BJ (cell line): ENCODE data around the gene SORCS2. TPM values are rescaled to one million over a fixed set of nuclear protein-coding genes. Genes with fewer than 3 reads are reported as not detected.

Experiments used
- CTCF ChIA-PET: fragments of 350-600 bp; formaldehyde crosslinking; extraction: SDS; loops from one replicate; lab custom pipeline; 2021; ENCODE audit warnings: antibody characterized with exemption, inconsistent platforms; lab: Yijun Ruan, JAX
- POLR2A ChIA-PET: fragments of 300-600 bp; sonication (Branson Sonifier 250); formaldehyde crosslinking; extraction: SDS; loops from one replicate; lab custom pipeline; 2021; ENCODE audit warnings: antibody characterized with exemption; lab: Charles Lee
- DNase-seq: peaks from one replicate; pipeline ENCODE4 v3.0.0-alpha.2; 2011; ENCODE audit warnings: low read depth
- H3K27me3 ChIP-seq: 2 replicates; pipeline ENCODE4 v1.6.0; 2011; ENCODE audit warnings: low read length; ENCODE audit not compliant: control insufficient read depth, insufficient read depth
- H3K36me3 ChIP-seq: 2 replicates; pipeline ENCODE4 v1.5.1; 2011; ENCODE audit warnings: low read length; ENCODE audit not compliant: control insufficient read depth, insufficient read depth
- H3K4me3 ChIP-seq: 2 replicates; pipeline ENCODE4 v1.5.1; 2011; ENCODE audit warnings: low read depth, mild to moderate bottlenecking, control low read depth, low read length
- polyA plus RNA-seq: library from polyadenylated mRNA; depleted of rRNA; stranded (reverse); fragments of >200 nt; gene quantifications from 2 replicates; pipeline ENCODE4 v1.2.3, GENCODE V29; 2011
- TF ChIP-seq, protein P1 (sequence below): IDR thresholded peaks from 2 replicates; pipeline ENCODE4 v1.5.1; 2011; ENCODE audit warnings: low read depth, mild to moderate bottlenecking, control low read depth, inconsistent platforms, low read length, moderate library complexity; ENCODE audit not compliant: insufficient read depth

The SORCS2 gene
- polyA plus RNA-seq, 1 experiment, result 0.63 TPM

DNA sequence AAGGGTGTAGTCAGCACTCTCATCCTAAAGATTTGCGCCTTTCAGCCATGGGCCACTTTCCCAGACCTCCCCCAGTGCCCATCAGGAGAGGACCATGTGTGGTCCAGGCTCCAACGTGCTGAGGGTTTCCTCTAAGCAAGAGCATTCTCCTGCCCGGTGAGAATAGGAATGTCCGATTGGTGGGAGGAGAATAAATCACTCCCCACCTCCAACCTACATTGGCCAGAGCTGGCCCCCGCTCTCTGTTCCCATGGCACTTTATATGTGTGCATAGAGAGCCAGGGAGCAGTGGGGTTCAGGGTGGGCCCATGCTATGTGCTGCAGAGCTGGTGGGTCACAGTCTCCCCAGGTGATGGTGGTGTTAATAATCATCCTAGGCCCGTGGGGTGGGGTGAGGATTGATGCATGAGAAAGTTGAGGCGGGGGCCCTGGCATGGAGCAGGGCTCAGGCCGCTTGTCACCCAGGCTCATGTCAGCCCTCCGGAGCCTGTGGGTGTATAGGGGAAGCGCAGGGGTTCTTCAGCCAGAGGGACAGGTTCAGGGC is 6.8 kb upstream of the SORCS2 start:
- TF ChIP-seq, protein P1, sequence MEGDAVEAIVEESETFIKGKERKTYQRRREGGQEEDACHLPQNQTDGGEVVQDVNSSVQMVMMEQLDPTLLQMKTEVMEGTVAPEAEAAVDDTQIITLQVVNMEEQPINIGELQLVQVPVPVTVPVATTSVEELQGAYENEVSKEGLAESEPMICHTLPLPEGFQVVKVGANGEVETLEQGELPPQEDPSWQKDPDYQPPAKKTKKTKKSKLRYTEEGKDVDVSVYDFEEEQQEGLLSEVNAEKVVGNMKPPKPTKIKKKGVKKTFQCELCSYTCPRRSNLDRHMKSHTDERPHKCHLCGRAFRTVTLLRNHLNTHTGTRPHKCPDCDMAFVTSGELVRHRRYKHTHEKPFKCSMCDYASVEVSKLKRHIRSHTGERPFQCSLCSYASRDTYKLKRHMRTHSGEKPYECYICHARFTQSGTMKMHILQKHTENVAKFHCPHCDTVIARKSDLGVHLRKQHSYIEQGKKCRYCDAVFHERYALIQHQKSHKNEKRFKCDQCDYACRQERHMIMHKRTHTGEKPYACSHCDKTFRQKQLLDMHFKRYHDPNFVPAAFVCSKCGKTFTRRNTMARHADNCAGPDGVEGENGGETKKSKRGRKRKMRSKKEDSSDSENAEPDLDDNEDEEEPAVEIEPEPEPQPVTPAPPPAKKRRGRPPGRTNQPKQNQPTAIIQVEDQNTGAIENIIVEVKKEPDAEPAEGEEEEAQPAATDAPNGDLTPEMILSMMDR, result no peak
- Histone ChIP-seq H3K27me3 (peaks cover 19% of the 10 kb centered on the region), H3K36me3 (no peaks in the 10 kb centered on the region), H3K4me3 (no peak overlapping the region)
- no peak for DNase-seq
- ChIA-PET POLR2A (no interaction called here), CTCF (interaction anchor here (0.7 to 2.2 kb wide), 5 partner anchors 10 to 111 kb away, joined by 3 to 6 read pairs (median 3); no protein-coding TSS in a partner anchor)

DNA sequence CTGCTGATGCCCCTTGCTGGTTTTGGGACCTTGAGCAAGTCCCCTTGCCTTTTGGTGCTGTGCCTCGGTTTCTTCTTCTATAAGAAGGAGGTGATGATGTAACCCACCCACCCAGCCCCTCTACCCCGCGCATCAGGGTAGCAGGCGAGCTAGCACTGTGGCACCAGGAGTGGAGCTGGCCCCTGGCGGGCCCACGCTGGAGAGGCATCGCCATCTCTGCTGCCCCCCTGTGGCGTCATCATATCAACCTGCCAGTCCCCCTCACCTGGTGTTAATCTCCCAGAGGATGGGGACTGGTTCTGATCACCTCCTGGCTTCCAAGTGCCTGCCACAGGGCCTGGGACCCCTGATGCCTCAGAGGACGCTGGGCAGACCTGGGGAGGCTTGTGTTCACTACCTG is 6.3 kb upstream of the SORCS2 start:
- TF ChIP-seq, protein P1, result peak; percentile 38
- Histone ChIP-seq H3K36me3 (no peaks in the 10 kb centered on the region), H3K4me3 (no peak overlapping the region), H3K27me3 (peaks cover 19% of the 10 kb centered on the region)
- DNase-seq, result no peak
- CTCF ChIA-PET, result interaction anchor here (0.7 to 2.2 kb wide), 3 partner anchors 38 to 110 kb away, joined by 3 to 6 read pairs (median 3); no protein-coding TSS in a partner anchor
- POLR2A ChIA-PET, result no interaction called here

DNA sequence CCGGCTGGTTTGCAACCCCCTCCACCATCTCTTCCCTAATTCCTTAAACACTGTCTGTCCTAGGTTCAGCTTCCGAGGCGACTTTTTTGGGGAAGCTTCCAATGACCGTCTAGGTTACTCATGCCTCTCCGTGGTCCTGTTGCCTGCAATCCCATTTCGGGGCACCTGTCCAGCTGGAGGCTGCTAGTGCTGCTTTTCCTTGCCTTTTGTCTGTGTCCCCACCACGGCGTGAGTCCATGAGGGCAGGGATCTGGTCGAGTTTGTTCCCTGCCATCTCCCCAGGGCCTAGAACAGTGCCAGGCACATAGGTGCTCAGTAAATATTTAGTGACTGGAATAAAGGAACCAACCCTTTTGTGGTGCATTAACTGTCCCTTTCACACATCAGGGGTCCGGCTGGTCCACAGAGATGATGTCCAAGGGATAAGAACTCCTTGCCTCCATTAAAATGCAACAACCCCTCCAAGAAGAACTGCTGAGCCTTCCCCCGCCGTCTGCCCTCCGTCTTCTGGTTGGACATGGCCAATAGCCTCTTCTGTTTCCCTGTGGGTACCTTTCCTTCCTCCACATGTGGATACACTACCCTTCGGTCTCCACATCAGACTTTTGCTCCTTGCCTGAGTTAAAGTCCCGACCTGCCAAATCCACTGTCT is 5.7 kb upstream of the SORCS2 start:
- ChIA-PET POLR2A (no interaction called here), CTCF (interaction anchor here (0.9 to 2.2 kb wide), 4 partner anchors 10 to 110 kb away, joined by 3 to 6 read pairs (median 3); no protein-coding TSS in a partner anchor)
- Histone ChIP-seq H3K36me3 (no peaks in the 10 kb centered on the region), H3K27me3 (peaks cover 19% of the 10 kb centered on the region), H3K4me3 (no peak overlapping the region)
- TF ChIP-seq, protein P1, result no peak
- no peak for DNase-seq

DNA sequence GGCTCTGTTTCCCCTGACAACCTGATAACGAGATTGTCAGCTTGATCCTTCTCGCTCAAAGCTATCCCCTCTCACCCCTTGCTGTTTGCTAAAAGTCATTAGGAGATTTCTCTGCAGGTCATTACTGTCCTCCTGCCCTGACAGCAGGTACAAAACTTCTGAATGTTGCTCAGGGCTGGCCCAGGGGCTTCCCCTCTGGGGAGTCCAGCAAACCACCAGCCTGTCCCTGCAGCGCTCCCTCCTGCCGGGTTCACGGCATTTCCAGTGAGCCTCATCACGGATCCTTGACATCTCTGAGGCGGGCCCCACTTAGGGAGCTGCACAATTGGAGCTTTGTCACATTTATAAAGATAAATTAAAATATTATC is 5.2 kb upstream of the SORCS2 start:
- Histone ChIP-seq H3K36me3 (no peaks in the 10 kb centered on the region), H3K27me3 (peaks cover 19% of the 10 kb centered on the region), H3K4me3 (no peak overlapping the region)
- ChIA-PET CTCF (interaction anchor here (0.9 to 1.7 kb wide), 4 partner anchors 9 to 39 kb away, joined by 3 read pairs; no protein-coding TSS in a partner anchor), POLR2A (no interaction called here)
- TF ChIP-seq, protein P1, result no peak
- no peak for DNase-seq

DNA sequence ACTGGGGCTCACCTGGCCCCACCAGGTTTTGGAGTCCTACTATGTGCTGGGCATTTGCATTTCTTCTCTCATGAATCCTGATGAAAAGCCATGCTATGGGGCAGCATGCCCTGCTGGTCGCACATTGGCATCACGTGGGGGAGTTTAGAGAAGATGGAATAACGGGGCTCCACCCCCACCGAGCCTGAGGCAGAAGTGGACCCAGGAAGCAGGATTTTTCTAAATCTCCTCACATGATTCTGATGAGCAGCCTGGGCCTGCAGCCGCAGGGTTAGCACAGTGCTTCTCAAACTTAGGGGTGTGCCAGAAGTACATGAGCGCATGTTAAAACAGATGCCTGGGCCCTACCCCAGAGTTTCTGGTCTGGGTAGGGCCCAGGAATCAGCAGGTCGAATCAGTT is 4.6 kb upstream of the SORCS2 start:
- TF ChIP-seq, protein P1, result no peak
- H3K36me3 ChIP-seq, result no peaks in the 10 kb centered on the region
- DNase-seq, result no peak
- CTCF ChIA-PET, result interaction anchor here (0.9 to 4.9 kb wide), 4 partner anchors 9 to 111 kb away, joined by 3 to 94 read pairs (median 3); no protein-coding TSS in a partner anchor
- no peak overlapping the region for H3K4me3 ChIP-seq
- H3K27me3 ChIP-seq, result peaks cover 19% of the 10 kb centered on the region
- POLR2A ChIA-PET, result no interaction called here
